Bone marrow (tissue), 2 donors: ENCODE results near the gene FRY.

Experiments
- DNase-seq, 2 donors: peaks; one replicate each; lab custom pipeline; 2025; lab: John Stamatoyannopoulos, UW

FRY gene

DNA sequence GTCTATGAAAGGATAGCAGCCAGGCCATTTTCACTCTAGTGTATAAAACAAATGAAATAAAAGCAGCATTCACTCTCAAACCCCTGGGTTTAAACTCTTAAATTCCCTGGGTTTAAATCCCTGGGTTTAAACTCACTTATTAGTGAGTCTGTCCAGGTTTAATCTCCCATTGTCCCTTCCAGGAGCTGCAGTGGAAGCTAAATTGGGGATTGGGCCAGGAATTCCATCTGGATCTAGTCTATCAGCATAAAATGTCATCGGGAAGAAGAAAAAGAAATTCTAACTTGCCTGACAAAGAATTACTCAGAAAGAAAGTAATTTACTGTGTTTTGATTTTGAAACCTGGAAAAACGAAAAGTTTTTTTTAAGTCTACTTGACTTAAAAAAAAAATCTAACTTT, 54.8 kb downstream of the FRY start:
- no peak for DNase-seq

- no peak for DNase-seq
These were observed 55.3 kb downstream of the FRY start for GRCh38 chr13:32086791-32087441.

DNA sequence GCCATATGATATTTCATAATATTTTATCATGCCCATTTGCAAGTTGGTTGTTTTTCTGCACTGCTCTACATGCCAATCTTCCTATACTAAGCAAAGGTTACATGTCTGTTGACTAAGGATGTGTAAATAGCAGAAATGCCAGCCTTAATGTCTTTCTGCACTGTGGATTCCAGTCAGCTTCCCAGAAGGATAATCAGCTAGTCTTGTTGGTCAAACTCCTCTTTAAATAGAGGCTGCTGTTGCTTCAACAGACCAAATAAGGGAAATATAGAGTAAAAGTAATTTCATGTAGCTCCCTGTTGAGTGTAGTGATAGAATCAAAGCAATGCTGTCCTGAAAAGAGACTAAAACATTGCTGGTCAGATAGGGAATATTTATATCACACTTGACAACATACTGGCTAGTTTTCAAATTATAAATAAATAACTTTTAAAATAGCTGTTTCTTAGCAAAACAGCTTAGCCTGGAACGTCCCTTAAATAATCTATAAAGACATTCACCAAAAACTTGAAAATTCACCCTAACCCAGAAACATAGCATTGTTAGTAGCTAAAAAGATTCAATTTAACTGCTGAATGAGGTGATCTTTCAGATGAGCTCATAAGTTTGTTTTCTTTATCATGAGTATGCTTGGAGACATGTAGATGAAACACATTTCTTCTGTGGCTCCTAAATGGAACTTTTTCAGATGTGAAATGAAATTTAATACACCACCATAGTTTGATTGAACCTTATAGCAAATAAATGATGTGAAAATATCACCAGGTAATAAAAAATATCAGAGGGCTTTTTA, 56.6 kb downstream of the FRY start:
- no peak for DNase-seq

GRCh38 chr13:32092496-32092895, 60.9 kb downstream of the FRY start:
- no peak for DNase-seq

DNA sequence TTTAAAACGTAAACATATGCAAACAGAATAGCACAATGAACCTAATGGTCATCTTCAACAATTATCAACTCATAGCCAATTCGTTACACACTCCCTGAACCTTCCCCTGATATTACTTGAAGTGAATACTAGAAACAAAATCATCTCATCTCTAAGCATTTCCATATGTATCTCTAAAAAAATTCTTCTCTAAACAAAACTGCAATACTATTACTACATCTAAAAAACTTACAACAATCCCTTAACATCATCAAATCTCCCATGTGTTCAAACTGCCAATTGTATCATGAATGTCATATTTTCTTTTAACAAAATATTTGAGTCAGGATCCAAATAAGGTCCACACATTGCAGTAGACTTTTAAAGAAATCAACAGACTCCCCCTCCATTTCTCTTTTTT, 61.4 kb downstream of the FRY start:
- DNase-seq = no peak

DNA sequence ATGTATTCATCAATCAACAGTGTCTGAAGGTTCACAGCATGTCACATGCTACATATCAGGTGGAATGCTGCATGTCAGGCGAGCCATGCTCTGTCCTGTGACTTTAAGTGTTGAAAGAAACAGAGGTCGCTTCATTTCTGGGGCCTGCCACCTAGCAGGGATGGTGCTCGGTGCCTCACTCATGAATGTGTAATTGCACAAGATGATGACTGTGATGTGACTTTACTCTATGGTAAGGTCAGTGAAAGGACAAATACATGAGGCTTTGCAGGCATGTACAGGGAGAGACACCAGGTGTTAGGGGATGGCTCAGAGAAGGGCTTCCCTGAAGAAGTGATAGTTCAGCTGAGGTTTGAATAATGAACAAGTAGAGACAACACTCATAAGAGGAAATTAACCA, 66.7 kb downstream of the FRY start:
- no peak for DNase-seq

- DNase-seq = no peak
These were observed 74.2 kb downstream of the FRY start for GRCh38 chr13:32105653-32106313.

- peak in 1 of 2 donors; percentile 67 for DNase-seq
These were observed 75.9 kb downstream of the FRY start for GRCh38 chr13:32107474-32107873.

DNA sequence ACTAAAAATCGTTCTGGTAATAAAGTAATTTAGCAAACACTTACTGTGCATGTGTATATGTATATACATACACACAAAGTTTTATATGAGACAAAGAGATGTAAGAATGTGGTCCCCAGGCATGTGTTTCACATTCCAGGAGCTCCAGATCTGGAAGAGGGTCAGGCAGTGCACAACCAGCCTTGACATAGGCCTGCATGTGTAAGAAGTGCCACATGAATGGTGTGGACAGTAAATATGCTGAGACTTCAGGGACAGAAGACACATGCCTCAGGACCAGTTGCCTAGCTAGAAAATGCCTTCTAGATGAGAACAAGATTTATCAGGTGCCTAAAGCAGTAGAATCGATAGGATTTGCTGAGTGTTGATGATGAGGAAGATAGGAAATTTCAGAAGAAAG, 76.4 kb downstream of the FRY start:
- no peak for DNase-seq

GRCh38 chr13:32113532-32113931, 82.0 kb downstream of the FRY start:
- DNase-seq = no peak

DNA sequence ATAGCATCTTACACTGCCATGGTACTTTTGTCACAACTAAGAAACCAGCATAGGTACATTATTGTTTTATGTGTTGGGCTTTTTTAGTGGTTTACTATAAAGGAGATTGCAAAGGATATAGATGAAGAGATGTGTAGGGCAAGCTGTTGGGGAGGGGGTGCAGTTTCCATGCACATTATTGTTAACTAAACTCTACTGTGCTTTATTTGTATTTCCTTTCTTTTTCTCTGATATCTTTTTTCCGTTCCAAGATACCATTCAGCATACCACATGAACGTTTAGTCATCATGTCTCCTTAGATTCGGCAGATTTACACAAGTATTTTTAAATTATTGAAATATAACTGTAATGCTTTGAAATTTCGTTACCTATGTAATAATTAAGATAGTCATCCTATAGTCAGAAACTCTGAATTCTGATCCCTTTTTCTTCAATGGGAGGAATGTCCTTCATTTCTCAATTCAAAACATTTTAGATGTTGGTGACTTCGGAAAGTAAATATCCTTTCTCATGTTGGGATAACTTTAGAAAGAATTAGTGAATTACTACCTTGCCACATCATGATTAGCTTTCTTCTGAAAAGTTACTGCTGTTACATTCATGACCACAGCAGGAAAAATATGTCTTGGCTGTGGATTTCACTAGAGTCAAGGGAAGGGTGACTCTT, 82.8 kb downstream of the FRY start:
- no peak for DNase-seq

DNA sequence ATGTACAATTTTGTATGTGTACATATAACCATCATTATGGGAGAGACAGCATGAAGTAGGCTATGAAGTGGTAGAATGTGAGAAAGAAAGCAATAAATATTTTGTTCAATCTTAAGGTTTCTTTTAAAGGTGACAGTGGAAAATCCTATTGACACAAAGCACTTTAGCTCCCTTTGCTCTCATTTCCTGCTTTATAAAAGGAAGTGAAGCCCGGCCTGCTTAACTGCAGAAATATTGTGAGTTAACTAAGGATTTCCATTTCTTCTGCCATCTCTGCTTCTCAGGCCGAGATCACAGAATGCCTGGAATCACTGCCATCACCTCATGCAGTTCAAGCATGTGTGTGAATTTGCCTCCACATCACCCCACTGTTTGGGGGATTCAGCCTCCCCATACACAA, 83.5 kb downstream of the FRY start:
- DNase-seq = peak in 1 of 2 donors; percentile 33

DNA sequence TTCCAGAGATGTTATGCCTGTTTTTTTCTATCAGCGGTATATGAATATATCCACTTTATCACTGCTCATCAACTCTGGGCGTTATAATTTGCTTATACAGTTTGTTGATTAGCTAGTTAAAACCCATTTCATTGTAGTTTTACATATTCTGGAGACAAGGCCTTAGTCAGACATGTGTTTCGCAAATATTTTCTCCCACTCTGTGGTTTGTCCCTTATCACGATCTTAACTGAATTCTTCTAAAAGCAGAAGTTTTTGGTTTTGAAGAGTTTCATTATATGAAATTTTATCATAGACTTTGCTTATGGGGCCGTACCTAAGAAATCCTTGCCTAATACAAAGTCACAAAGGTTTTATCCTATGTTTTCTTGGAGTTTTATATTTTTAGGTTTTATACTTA, 84.6 kb downstream of the FRY start:
- peak in 1 of 2 donors; percentile 87 for DNase-seq

GRCh38 chr13:32117001-32117400, 85.4 kb downstream of the FRY start:
- DNase-seq = no peak

GRCh38 chr13:32117701-32118100, 86.1 kb downstream of the FRY start:
- no peak for DNase-seq

DNA sequence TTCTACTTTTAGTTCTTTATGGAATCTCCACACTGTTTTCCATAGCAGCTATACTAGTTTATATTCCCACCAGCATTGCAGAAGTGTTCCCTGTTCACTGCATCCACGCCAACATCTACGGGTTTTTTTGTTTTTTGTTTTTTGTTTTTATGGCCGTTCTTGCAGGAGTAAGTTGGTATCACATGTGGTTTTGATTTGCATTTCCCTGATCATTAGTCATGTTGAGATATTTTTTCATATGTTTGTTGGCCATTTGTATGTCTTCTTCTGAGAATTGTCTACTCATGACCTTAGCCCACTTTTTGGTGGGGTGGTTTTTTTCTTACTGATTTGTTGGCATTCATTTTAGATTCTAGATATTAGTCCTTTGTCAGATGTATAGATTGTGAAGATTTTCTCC, 89.7 kb downstream of the FRY start:
- DNase-seq = no peak

- no peak for DNase-seq
These were observed 93.2 kb downstream of the FRY start for GRCh38 chr13:32124743-32125142.

GRCh38 chr13:32125221-32125689, 93.7 kb downstream of the FRY start:
- no peak for DNase-seq

DNA sequence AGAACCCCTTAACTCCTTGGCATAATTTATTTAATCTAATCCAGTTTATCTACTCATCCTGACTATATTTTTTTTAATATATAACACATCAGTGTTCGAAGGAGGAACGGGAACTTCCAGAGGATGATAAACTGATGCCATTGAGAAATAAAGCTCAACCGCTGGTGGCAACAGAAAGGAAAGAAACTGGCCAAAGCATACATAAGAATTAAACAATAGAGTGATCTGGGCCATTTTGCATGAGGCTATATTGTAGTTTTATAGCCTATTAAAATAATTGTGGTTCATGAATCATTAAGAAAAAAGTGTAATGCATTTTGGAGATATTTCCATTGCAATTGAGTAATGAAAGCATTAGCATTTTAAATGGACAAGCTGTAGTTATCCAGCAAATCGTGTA, 94.2 kb downstream of the FRY start:
- DNase-seq = no peak

GRCh38 chr13:32126278-32126677, 94.7 kb downstream of the FRY start:
- no peak for DNase-seq

- DNase-seq = no peak
These were observed 95.2 kb downstream of the FRY start for GRCh38 chr13:32126756-32127155.

GRCh38 chr13:32127691-32128090, 96.1 kb downstream of the FRY start:
- no peak for DNase-seq
